GM23248 (cell line): ENCODE results near the gene ZNF837. TPM values are rescaled to one million over a fixed set of nuclear protein-coding genes. Genes with fewer than 3 reads are reported as not detected.

Experiments
- DNase-seq: peaks from one replicate; pipeline ENCODE4 v3.0.0-alpha.2; 2015
- H2AFZ ChIP-seq: fragments of 200-600 bp; sonication (generic); 2 replicates; pipeline ENCODE4 v1.6.1; 2016; ENCODE audit warnings: antibody characterized with exemption
- H3F3A ChIP-seq: fragments of 200-600 bp; sonication (generic); 2 replicates; pipeline ENCODE4 v1.6.1; 2016; ENCODE audit warnings: mild to moderate bottlenecking, antibody characterized with exemption, mixed run types; ENCODE audit not compliant: insufficient read depth
- H3K27ac ChIP-seq: fragments of 200-600 bp; sonication (generic); 2 replicates; pipeline ENCODE4 v1.5.1; 2016; ENCODE audit warnings: mild to moderate bottlenecking
- H3K27me3 ChIP-seq: fragments of 200-600 bp; sonication (generic); replicated peaks from 2 replicates; pipeline ENCODE4 v1.6.1; 2016; ENCODE audit warnings: mild to moderate bottlenecking; ENCODE audit not compliant: insufficient read depth
- H3K36me3 ChIP-seq: fragments of 200-600 bp; sonication (generic); 2 replicates; pipeline ENCODE4 v1.6.1; 2016; ENCODE audit warnings: low read depth, mild to moderate bottlenecking
- H3K4me1 ChIP-seq: fragments of 200-600 bp; sonication (generic); 2 replicates; pipeline ENCODE4 v1.6.1; 2016; ENCODE audit warnings: mild to moderate bottlenecking; ENCODE audit not compliant: insufficient read depth
- H3K4me2 ChIP-seq: fragments of 200-600 bp; sonication (generic); one replicate; pipeline ENCODE4 v1.6.1; 2016; ENCODE audit warnings: mild to moderate bottlenecking; ENCODE audit not compliant: unreplicated experiment
- H3K4me3 ChIP-seq: fragments of 200-600 bp; sonication (generic); 2 replicates; pipeline ENCODE4 v1.5.1; 2016; ENCODE audit warnings: mild to moderate bottlenecking
- H3K79me2 ChIP-seq: fragments of 200-600 bp; sonication (generic); 2 replicates; pipeline ENCODE4 v1.6.1; 2016; ENCODE audit warnings: mild to moderate bottlenecking; ENCODE audit not compliant: insufficient read depth
- H3K9ac ChIP-seq: fragments of 200-600 bp; sonication (generic); 2 replicates; pipeline ENCODE4 v1.6.1; 2016; ENCODE audit warnings: mild to moderate bottlenecking
- H3K9me2 ChIP-seq: fragments of 200-600 bp; sonication (generic); 2 replicates; pipeline ENCODE4 v1.6.1; 2016; ENCODE audit warnings: mixed run types, mild to moderate bottlenecking, moderate library complexity; ENCODE audit not compliant: insufficient read depth
- H3K9me3 ChIP-seq: fragments of 200-600 bp; sonication (generic); one replicate; pipeline ENCODE4 v1.6.1; 2017; ENCODE audit warnings: low read depth
- H4K20me1 ChIP-seq: fragments of 200-600 bp; sonication (generic); 2 replicates; pipeline ENCODE4 v1.6.0; 2016; ENCODE audit not compliant: insufficient read depth
- EZH2 ChIP-seq: fragments of 200-600 bp; sonication (generic); IDR thresholded peaks from 2 replicates; pipeline ENCODE4 v1.6.1; 2018; ENCODE audit warnings: antibody characterized with exemption, mild to moderate bottlenecking; ENCODE audit not compliant: insufficient read depth, poor library complexity, severe bottlenecking
- EZH2phosphoT487 ChIP-seq: fragments of 200-600 bp; sonication (generic); IDR thresholded peaks from 2 replicates; pipeline ENCODE4 v1.6.1; 2018; ENCODE audit warnings: antibody characterized with exemption, moderate library complexity, mild to moderate bottlenecking, low read depth; ENCODE audit not compliant: insufficient read depth
- WGBS, 2 experiments: methylation state at CpG; one replicate each; pipeline ENCODE4 v1.1.6; 2015 to 2017; ENCODE audit warnings: low lambda C conversion rate in 2 of 2, low coverage in 1 of 2; ENCODE audit errors: missing lambda C conversion rate in 2 of 2; 5-methylcytosine and 5-hydroxymethylcytosine counted together
- in situ Hi-C: fragments of 300-500 bp; cut with MboI; formaldehyde crosslinking; loops from 2 replicates; pipeline ENCODE4 v1.15.0; 2020
- polyA plus RNA-seq: library from polyadenylated mRNA; unstranded; fragments of >200 nt; fragmentation: Nextera tagmentation; extraction: Ambion mirVana; gene quantifications from 2 replicates; pipeline ENCODE4 v1.2.1, GENCODE V29; 2016
- total RNA-seq: library from RNA; depleted of rRNA; stranded (reverse); fragments of >200 nt; shearing (Covaris generic); gene quantifications from 2 replicates; pipeline ENCODE4 v1.2.3, GENCODE V29; 2014

The ZNF837 gene
- total and polyA plus RNA-seq, 2 experiments from 2014 or later = 1.4 to 5.3 TPM

DNA sequence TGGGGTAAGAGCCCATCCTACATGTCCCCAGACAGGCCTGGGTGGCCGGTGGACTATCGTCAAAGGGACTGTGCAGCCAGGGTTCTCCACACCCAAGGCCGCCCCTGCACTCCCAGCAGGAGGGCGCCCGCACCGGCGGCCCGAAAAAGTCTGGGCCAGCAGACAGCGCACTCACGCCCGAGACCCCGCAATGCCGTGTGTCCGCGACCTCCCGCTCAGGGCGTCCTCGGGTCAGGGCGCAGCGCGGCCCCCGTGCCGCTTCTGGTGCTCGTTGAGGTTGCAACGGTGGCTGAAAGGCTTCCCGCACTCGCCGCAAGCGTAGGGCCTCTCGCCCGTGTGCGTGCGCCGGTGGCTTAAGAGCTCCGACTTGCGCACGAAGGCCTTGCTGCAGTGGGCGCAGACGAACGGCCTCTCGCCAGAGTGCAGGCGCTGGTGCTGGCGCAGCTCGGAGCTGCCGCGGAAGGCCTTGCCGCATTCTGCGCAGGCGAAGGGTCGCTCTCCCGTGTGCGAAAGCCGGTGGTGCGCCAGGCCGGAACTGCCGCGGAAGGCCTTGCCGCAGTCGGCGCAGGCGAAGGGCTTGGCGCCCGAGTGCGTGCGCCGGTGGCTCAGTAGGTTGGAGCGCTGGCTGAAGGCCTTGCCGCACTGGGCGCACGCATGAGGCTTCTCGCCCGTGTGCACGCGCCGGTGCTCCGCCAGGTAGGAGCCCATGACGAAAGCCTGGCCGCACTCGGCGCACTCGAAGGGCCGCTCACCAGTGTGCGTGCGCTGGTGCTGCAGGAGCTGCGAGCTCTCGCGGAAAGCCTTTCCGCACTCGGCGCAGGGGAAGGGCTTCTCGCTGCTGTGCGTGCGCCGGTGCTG lies 24.7 kb downstream of the ZNF837 start:
- in situ Hi-C loops = no loop called here
- Histone ChIP-seq H3K36me3 (no peaks in the 10 kb centered on the region), H3K9ac (no peak overlapping the region), H3K27ac (no peak overlapping the region), H3K4me3 (peak overlapping the region; percentile 50), H3K4me2 (peak overlapping the region; percentile 17), H3K79me2 (no peaks in the 10 kb centered on the region), H4K20me1 (no peaks in the 10 kb centered on the region), H3K27me3 (no peaks in the 10 kb centered on the region), H2AFZ (no peak overlapping the region), H3K9me2 (no peaks in the 10 kb centered on the region), H3K9me3 (no peaks in the 10 kb centered on the region), H3F3A (peaks cover 15% of the 10 kb centered on the region; the same call in 1 of the 2 replicates), H3K4me1 (no peaks in the 10 kb centered on the region)
- TF ChIP-seq EZH2phosphoT487 (no peak), EZH2 (no peak)
- DNase-seq = peak; percentile 57
- WGBS, 2 experiments = 16% methylated on average over 65 to 77 of the region's 94 CpGs

DNA sequence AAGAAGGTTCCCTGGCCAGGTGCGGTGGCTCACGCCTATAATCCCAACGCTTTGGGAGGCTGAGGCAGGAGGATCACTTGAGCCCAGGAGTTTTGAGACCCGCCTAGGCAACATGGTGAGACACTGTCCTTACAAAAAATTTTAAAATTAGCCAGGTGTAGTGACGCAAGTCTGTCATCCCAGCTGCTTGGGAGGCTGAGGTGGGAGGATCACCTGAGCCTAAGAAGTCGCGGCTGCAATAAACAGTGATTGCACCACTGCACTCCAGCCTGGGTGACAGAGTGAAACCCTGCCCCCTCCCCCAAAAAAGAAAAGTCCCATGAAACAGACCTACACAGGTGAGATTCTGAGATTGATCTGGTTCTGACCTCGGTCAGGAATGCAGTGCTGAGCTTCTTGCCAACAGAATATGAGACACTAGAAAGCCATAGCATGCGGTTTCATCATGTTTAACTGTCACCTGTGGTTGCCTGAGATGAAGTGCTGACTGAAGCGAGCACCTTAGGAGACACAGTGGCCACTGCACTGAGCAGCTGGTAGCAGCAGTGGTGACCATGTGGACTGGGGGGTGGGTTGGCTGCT lies 25.5 kb downstream of the ZNF837 start:
- Histone ChIP-seq H3K9me2 (no peaks in the 10 kb centered on the region), H3K4me1 (no peaks in the 10 kb centered on the region), H3K79me2 (no peaks in the 10 kb centered on the region), H3K36me3 (no peaks in the 10 kb centered on the region), H3K4me2 (no peak overlapping the region), H3K9me3 (no peaks in the 10 kb centered on the region), H3F3A (peaks cover 13% of the 10 kb centered on the region; the same call in 1 of the 2 replicates), H3K4me3 (no peak overlapping the region; the same call in 1 of the 2 replicates), H4K20me1 (no peaks in the 10 kb centered on the region), H2AFZ (no peak overlapping the region), H3K9ac (no peak overlapping the region), H3K27me3 (no peaks in the 10 kb centered on the region), H3K27ac (no peak overlapping the region)
- DNase-seq = no peak
- in situ Hi-C loops = no loop called here
- TF ChIP-seq EZH2 (no peak), EZH2phosphoT487 (no peak)
- WGBS, 2 experiments = 79 to 81% methylated on average over 10 of the region's 10 CpGs

DNA sequence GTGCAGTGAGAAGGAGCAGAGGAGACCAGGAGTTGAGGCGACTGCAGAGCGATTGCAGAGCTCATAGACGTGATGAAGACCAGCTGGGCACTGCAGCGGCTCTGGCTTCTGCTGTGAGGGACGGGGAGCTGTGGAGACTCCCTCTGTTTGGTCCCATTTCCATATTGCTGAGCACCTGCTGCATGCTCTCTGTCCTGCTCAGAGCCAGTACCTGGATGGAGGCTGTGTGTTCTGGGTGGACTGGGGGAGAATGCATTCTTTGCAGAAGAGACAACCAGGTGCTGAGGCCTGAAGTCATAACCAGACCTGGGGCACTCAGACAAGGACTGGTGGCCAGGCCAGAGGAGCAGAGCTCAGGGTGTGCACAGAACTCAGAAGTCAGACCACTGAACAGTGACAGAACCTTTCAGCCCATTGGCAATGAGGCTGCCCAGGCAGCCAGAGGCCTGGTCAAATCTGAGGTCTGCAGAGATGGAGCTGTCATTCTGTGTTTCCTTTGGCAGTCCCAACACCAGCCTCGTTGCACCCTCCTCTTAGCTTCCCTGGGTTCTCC lies 26.3 kb downstream of the ZNF837 start:
- Histone ChIP-seq H3K4me1 (no peaks in the 10 kb centered on the region), H3F3A (0 out of 2 replicates have a peak, but pooled peaks cover 9% of the 10 kb centered on the region), H3K9ac (no peak overlapping the region), H3K4me2 (no peak overlapping the region), H3K9me3 (no peaks in the 10 kb centered on the region), H4K20me1 (no peaks in the 10 kb centered on the region), H3K27me3 (no peaks in the 10 kb centered on the region), H3K4me3 (no peak overlapping the region), H3K79me2 (peaks cover 6% of the 10 kb centered on the region), H3K36me3 (no peaks in the 10 kb centered on the region), H3K9me2 (no peaks in the 10 kb centered on the region), H3K27ac (no peak overlapping the region), H2AFZ (no peak overlapping the region)
- TF ChIP-seq EZH2phosphoT487 = no peak
- TF ChIP-seq EZH2 = no peak
- in situ Hi-C loops = no loop called here
- WGBS, 2 experiments = 47% methylated on average over 6 of the region's 6 CpGs
- DNase-seq = no peak

DNA sequence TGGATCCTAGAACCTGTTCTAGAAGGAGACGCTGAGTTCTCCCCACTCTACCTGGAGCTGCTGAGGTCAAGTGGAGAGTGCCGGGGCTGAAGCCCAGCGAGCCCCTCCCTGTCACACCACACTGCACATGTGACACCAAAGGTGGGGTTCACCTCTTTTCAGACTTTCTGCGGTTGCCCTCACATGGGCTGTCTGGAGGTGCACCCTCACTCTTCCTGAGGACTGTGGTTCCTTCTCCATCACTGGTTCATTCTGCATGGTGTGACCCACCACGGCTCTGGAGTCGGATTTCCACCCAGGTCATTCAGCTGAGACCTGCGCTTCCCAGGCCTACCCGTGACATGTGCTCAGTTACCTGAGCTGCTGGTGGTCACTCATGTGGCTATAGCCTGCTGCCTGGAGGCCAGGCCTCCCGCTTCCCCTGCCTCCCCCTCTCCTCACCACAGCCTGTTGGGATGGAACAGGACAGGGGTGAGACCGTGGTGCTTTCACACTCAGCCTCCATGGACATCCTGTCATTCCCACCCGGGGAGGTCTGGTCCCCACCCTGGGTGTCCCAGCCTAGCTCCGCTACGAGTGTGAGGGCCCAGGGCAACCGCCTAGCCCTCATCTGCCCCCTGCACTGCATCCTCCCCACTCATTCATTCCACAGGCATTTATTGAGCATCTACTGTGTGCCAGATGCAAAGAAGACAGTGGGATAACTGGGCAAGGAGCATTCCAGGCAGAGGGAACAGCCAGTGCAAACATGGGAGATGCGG lies 26.9 kb downstream of the ZNF837 start:
- no peak for DNase-seq
- H3K36me3 ChIP-seq = no peaks in the 10 kb centered on the region
- no peaks in the 10 kb centered on the region for H3K27me3 ChIP-seq
- in situ Hi-C loops = no loop called here
- no peak overlapping the region for H3K9ac ChIP-seq
- H3K27ac ChIP-seq = no peak overlapping the region
- H3F3A ChIP-seq = 0 out of 2 replicates have a peak, but pooled peaks cover 9% of the 10 kb centered on the region
- peaks cover 12% of the 10 kb centered on the region for H3K79me2 ChIP-seq
- no peaks in the 10 kb centered on the region for H4K20me1 ChIP-seq
- H2AFZ ChIP-seq = no peak overlapping the region
- no peaks in the 10 kb centered on the region for H3K9me3 ChIP-seq
- WGBS, 2 experiments = 76 to 82% methylated on average over 13 to 15 of the region's 15 CpGs
- TF ChIP-seq EZH2 (no peak), EZH2phosphoT487 (no peak)
- H3K9me2 ChIP-seq = no peaks in the 10 kb centered on the region
- H3K4me1 ChIP-seq = no peaks in the 10 kb centered on the region; the same call in 1 of the 2 replicates
- H3K4me3 ChIP-seq = no peak overlapping the region
- H3K4me2 ChIP-seq = no peak overlapping the region
